Ectodermal cell (in vitro differentiated cells): ENCODE data around the gene CACTIN.
"Not testable (repeated sequence)": the region's sequence is repeated elsewhere in the genome, so short reads cannot be mapped to it uniquely, and the experiment has no call there.

Experiments used
- H3K27ac ChIP-seq: 2 replicates; pipeline ENCODE4 v1.7.0; 2013; ENCODE audit warnings: mild to moderate bottlenecking, low read depth, low read length; ENCODE audit not compliant: insufficient read depth, poor library complexity, severe bottlenecking
- H3K27me3 ChIP-seq: 2 replicates; pipeline ENCODE4 v1.7.0; 2013; ENCODE audit warnings: mild to moderate bottlenecking, low read length; ENCODE audit not compliant: insufficient read depth, control insufficient read depth, poor library complexity, severe bottlenecking
- H3K36me3 ChIP-seq: one replicate; pipeline ENCODE4 v1.7.0; 2013; ENCODE audit warnings: low read length; ENCODE audit not compliant: control insufficient read depth, insufficient read depth
- H3K4me1 ChIP-seq: one replicate; pipeline ENCODE4 v1.7.0; 2013; ENCODE audit warnings: low read length; ENCODE audit not compliant: control insufficient read depth, insufficient read depth
- H3K4me3 ChIP-seq: 2 replicates; pipeline ENCODE4 v1.7.0; 2013; ENCODE audit warnings: low read depth, low read length, control low read depth; ENCODE audit not compliant: insufficient read depth
- H3K9me3 ChIP-seq: 2 replicates; pipeline ENCODE4 v1.7.0; 2013; ENCODE audit warnings: mild to moderate bottlenecking, low read length, moderate library complexity; ENCODE audit not compliant: control insufficient read depth
- WGBS, 2 experiments: methylation state at CpG; one replicate each; pipeline ENCODE4 v1.1.7; 2013; ENCODE audit warnings: missing lambda C conversion rate in 2 of 2; 5-methylcytosine and 5-hydroxymethylcytosine counted together

The CACTIN gene

GRCh38 chr19:3655402-3656072 lies 28.9 kb upstream of the CACTIN start:
- 90 to 91% methylated on average over 23 to 25 of the region's 25 CpGs for WGBS, 2 experiments
- Histone ChIP-seq H3K4me3 (no peak overlapping the region), H3K27ac (no peak overlapping the region), H3K36me3 (peaks cover 21% of the 10 kb centered on the region), H3K4me1 (no peaks in the 10 kb centered on the region), H3K9me3 (no peaks in the 10 kb centered on the region), H3K27me3 (no peaks in the 10 kb centered on the region)

GRCh38 chr19:3653865-3654513 lies 27.4 kb upstream of the CACTIN start:
- no peaks in the 10 kb centered on the region for H3K27me3 ChIP-seq
- WGBS, 2 experiments: 92 to 95% methylated on average over 20 of the region's 20 CpGs
- no peak overlapping the region for H3K27ac ChIP-seq
- no peak overlapping the region for H3K4me3 ChIP-seq
- peaks cover 21% of the 10 kb centered on the region for H3K36me3 ChIP-seq
- H3K4me1 ChIP-seq: no peaks in the 10 kb centered on the region
- H3K9me3 ChIP-seq: no peaks in the 10 kb centered on the region

- H3K36me3 ChIP-seq: peaks cover 17% of the 10 kb centered on the region
- no peaks in the 10 kb centered on the region for H3K27me3 ChIP-seq
- no peak overlapping the region for H3K4me3 ChIP-seq
- H3K4me1 ChIP-seq: no peaks in the 10 kb centered on the region
- H3K27ac ChIP-seq: no peak overlapping the region
- H3K9me3 ChIP-seq: no peaks in the 10 kb centered on the region
- 93 to 94% methylated on average over 37 of the region's 37 CpGs for WGBS, 2 experiments
Measured at GRCh38 chr19:3653081-3653795, 26.6 kb upstream of the CACTIN start.

GRCh38 chr19:3652422-3652821 lies 25.8 kb upstream of the CACTIN start:
- 95 to 97% methylated on average over 14 of the region's 14 CpGs for WGBS, 2 experiments
- Histone ChIP-seq H3K36me3 (peaks cover 15% of the 10 kb centered on the region), H3K27me3 (no peaks in the 10 kb centered on the region)

GRCh38 chr19:3651684-3652083 lies 25.1 kb upstream of the CACTIN start:
- H3K4me3 ChIP-seq: no peak overlapping the region
- H3K36me3 ChIP-seq: peaks cover 8% of the 10 kb centered on the region
- no peaks in the 10 kb centered on the region for H3K27me3 ChIP-seq
- H3K4me1 ChIP-seq: no peaks in the 10 kb centered on the region
- H3K9me3 ChIP-seq: no peaks in the 10 kb centered on the region
- H3K27ac ChIP-seq: no peak overlapping the region
- WGBS, 2 experiments: 96% methylated on average over 33 of the region's 33 CpGs

More at GRCh38 chr19:3652422-3652821, 25.8 kb upstream of the CACTIN start:
- H3K4me3 ChIP-seq: no peak overlapping the region
- H3K9me3 ChIP-seq: no peaks in the 10 kb centered on the region
- H3K4me1 ChIP-seq: no peaks in the 10 kb centered on the region
- no peak overlapping the region for H3K27ac ChIP-seq

- no peaks in the 10 kb centered on the region for H3K9me3 ChIP-seq
- no peaks in the 10 kb centered on the region for H3K4me1 ChIP-seq
- H3K4me3 ChIP-seq: no peak overlapping the region
- 92 to 93% methylated on average over 16 of the region's 16 CpGs for WGBS, 2 experiments
- peaks cover 7% of the 10 kb centered on the region for H3K36me3 ChIP-seq
- no peaks in the 10 kb centered on the region for H3K27me3 ChIP-seq
- no peak overlapping the region for H3K27ac ChIP-seq
Measured at GRCh38 chr19:3649888-3650287, 23.3 kb upstream of the CACTIN start.

- no peak overlapping the region for H3K27ac ChIP-seq
- WGBS, 2 experiments: 94 to 95% methylated on average over 33 of the region's 33 CpGs
- peaks cover 7% of the 10 kb centered on the region for H3K36me3 ChIP-seq
- H3K4me1 ChIP-seq: no peaks in the 10 kb centered on the region
- no peaks in the 10 kb centered on the region for H3K27me3 ChIP-seq
- H3K4me3 ChIP-seq: no peak overlapping the region
- no peaks in the 10 kb centered on the region for H3K9me3 ChIP-seq
Measured at GRCh38 chr19:3648037-3648905, 21.7 kb upstream of the CACTIN start.

GRCh38 chr19:3647102-3647501 lies 20.5 kb upstream of the CACTIN start:
- WGBS, 2 experiments: 95 to 98% methylated on average over 5 of the region's 5 CpGs
- not testable (repeated sequence) for H3K27me3 ChIP-seq, H3K27ac ChIP-seq, H3K4me1 ChIP-seq, H3K4me3 ChIP-seq, H3K9me3 ChIP-seq, H3K36me3 ChIP-seq

GRCh38 chr19:3646336-3647092 lies 19.9 kb upstream of the CACTIN start:
- WGBS, 2 experiments: 94 to 95% methylated on average over 23 of the region's 23 CpGs
- Histone ChIP-seq H3K4me3 (no peak overlapping the region), H3K4me1 (no peaks in the 10 kb centered on the region), H3K27ac (no peak overlapping the region), H3K27me3 (no peaks in the 10 kb centered on the region), H3K9me3 (no peaks in the 10 kb centered on the region), H3K36me3 (peaks cover 9% of the 10 kb centered on the region)
